ENCODE measurements around the gene MYDGF. TPM values are rescaled to one million over a fixed set of nuclear protein-coding genes. Genes with fewer than 3 reads are reported as not detected.

Gene MYDGF
- total and polyA plus RNA-seq, 2 of the 13 experiments (the other 11 are each of a cell fraction or from before 2014, with no cell fraction given) = 116 to 198 TPM

- 0 out of 2 replicates have a peak, but pooled peaks have one; percentile 16 for TF ChIP-seq ZFP91 (CRISPR knock-in tag; IDR thresholded peaks at IDR 0.05; ENCODE audit: borderline replicate concordance)
- no peak for TF ChIP-seq SRF (IDR thresholded peaks at IDR 0.05; ENCODE audit: low read depth, low read length)
- no peak for TF ChIP-seq ZNF382 (CRISPR knock-in tag; IDR thresholded peaks at IDR 0.05; ENCODE audit: borderline replicate concordance)
These were observed 14.0 kb downstream of the MYDGF start (continued) for GRCh38 chr19:4656102-4656501.

- H3K9me3 ChIP-seq (ENCODE audit: low read length) = no peaks in the 10 kb centered on the region
- POLR2A ChIA-PET = interaction anchor here (0.8 to 1.4 kb wide), 2 partner anchors 8 to 10 kb away, joined by 3 read pairs; no protein-coding TSS in a partner anchor
- BruUV-seq (replicated peaks) = TSS peak; percentile 65
- no peak overlapping the region for H3K9ac ChIP-seq (ENCODE audit: insufficient read depth, low read depth, low read length)
- 80% methylated on average over 27 of the region's 27 CpGs for whole genome bisulfite sequencing (ENCODE audit: low lambda C conversion rate)
- H2AFZ ChIP-seq (ENCODE audit: low read length) = no peak overlapping the region
- DNase-seq (ENCODE audit: low spot score) (peak; percentile 32), FAIRE-seq (peak; percentile 50), ATAC-seq (peak; percentile 22)
- intact Hi-C loops (cut with micrococcal nuclease; ENCODE audit: unreplicated experiment) = loop anchor here (5.0 kb wide), 1 partner anchor 587 kb away; the partner anchor contains the start of gene ZBTB7A
- peaks cover 13 to 47% of the 10 kb centered on the region in 2 experiments for H3K36me3 ChIP-seq (replicated peaks in 1 of 2; ENCODE audit: control insufficient read depth in 1 of 2, insufficient read depth in 2 of 2, low read length in 2 of 2)
- no peak overlapping the region for H3K4me3 ChIP-seq (replicated peaks in 1 of 3; ENCODE audit: insufficient read depth in 1 of 3, low read depth in 2 of 3, low read length in 3 of 3)
- H3K27me3 ChIP-seq (ENCODE audit: control insufficient read depth in 1 of 2, insufficient read depth in 2 of 2, low read length in 2 of 2) = no peaks in the 10 kb centered on the region
- H3K4me2 ChIP-seq (ENCODE audit: low read depth, low read length) = no peak overlapping the region
- peaks cover 17% of the 10 kb centered on the region for H3K4me1 ChIP-seq (ENCODE audit: insufficient read depth, low read length)
- H3K79me2 ChIP-seq (ENCODE audit: insufficient read depth, low read length) = no peaks in the 10 kb centered on the region
- in situ Hi-C loops (cut with HindIII; ENCODE audit: extremely low pct_ligation_motif_present, low pct_unique_long_range_greater_than_20kb) = no loop called here
- CTCF ChIA-PET (ENCODE audit: low intra/inter-chr PET ratio, low total read pairs) = no interaction called here
- peak overlapping the region; percentile 31 for H3K27ac ChIP-seq (ENCODE audit: extremely low read length, insufficient read depth, low read length)
- peaks cover 3% of the 10 kb centered on the region; the same call in 1 of the 2 replicates for H4K20me1 ChIP-seq (ENCODE audit: insufficient read depth, low read length)
- peak; percentile 21; the same call in 1 of the 2 replicates for TF ChIP-seq POLR2AphosphoS2 (IDR thresholded peaks at IDR 0.05; ENCODE audit: low read depth, low read length)
- TF ChIP-seq RERE (CRISPR knock-in tag; IDR thresholded peaks at IDR 0.05; ENCODE audit: low read depth) = no peak
- TF ChIP-seq EP300 (IDR thresholded peaks at IDR 0.05; ENCODE audit: low read depth in 2 of 2, low read length in 2 of 2) = peak in 1 of 2 experiments; percentile 16; a peak in 1 of 4 replicates
- TF ChIP-seq EP300 (CRISPR knock-in tag; IDR thresholded peaks at IDR 0.05; ENCODE audit: borderline replicate concordance) = no peak
- TF ChIP-seq KLF13 (CRISPR knock-in tag; IDR thresholded peaks at IDR 0.05) = no peak
- TF ChIP-seq ZBTB42 (CRISPR knock-in tag; IDR thresholded peaks at IDR 0.05) = no peak
These were observed 15.4 kb downstream of the MYDGF start for GRCh38 chr19:4654437-4655361.

All from HepG2 (cell line).